Common myeloid progenitor, CD34-positive (primary cell): ENCODE measurements around the gene WDR36.

ENCODE experiments used
- CTCF ChIA-PET: fragments of 350-600 bp; sonication (Branson Sonifier 250); formaldehyde crosslinking; loops from one replicate; lab custom pipeline; 2021; ENCODE audit warnings: antibody characterized with exemption; lab: Charles Lee
- POLR2A ChIA-PET: fragments of 350-600 bp; sonication (Branson Sonifier 250); formaldehyde crosslinking; loops from one replicate; lab custom pipeline; 2021; ENCODE audit warnings: antibody characterized with exemption; lab: Charles Lee
- DNase-seq, 3 donors: peaks; one replicate each; pipeline versions ENCODE4 v3.0.0 to v3.0.0-alpha.2; 2013
- H3K27ac ChIP-seq, 2 experiments: 1 replicate in 1 of 2; 2 replicates in 1 of 2; pipeline ENCODE4 v1.7.0; 2013; ENCODE audit warnings: inconsistent platforms in 2 of 2, low read length in 2 of 2, mild to moderate bottlenecking in 2 of 2, low read depth in 1 of 2, moderate library complexity in 1 of 2; ENCODE audit not compliant: severe bottlenecking in 2 of 2, insufficient read depth in 1 of 2, poor library complexity in 1 of 2
- H3K27me3 ChIP-seq, 5 experiments: replicated peaks in 2 of 5; 1 replicate in 3 of 5; 2 replicates in 2 of 5; pipeline versions ENCODE4 v1.6.1 to v1.7.0; 2013; ENCODE audit warnings: low read length in 4 of 5, mild to moderate bottlenecking in 2 of 5, moderate library complexity in 2 of 5, inconsistent platforms in 1 of 5; ENCODE audit not compliant: insufficient read depth in 5 of 5, control insufficient read depth in 4 of 5
- H3K36me3 ChIP-seq, 4 experiments: 1 replicate in 2 of 4; 2 replicates in 2 of 4; pipeline versions ENCODE4 v1.6.1 to v1.7.0; 2013; ENCODE audit warnings: low read length in 3 of 4, control low read depth in 1 of 4, mild to moderate bottlenecking in 1 of 4; ENCODE audit not compliant: control insufficient read depth in 4 of 4, insufficient read depth in 4 of 4
- H3K4me1 ChIP-seq, 4 experiments: 1 replicate in 3 of 4; 2 replicates in 1 of 4; pipeline versions ENCODE4 v1.6.1 to v1.7.1; 2013; ENCODE audit warnings: low read length in 3 of 4, mild to moderate bottlenecking in 3 of 4, control low read depth in 1 of 4, inconsistent platforms in 1 of 4, moderate library complexity in 1 of 4; ENCODE audit not compliant: control insufficient read depth in 4 of 4, insufficient read depth in 4 of 4; ENCODE audit errors: control extremely low read depth in 1 of 4
- H3K4me3 ChIP-seq, 7 experiments: 1 replicate in 4 of 7; 2 replicates in 3 of 7; pipeline versions ENCODE4 v1.5.1 to v1.7.0; 2013; ENCODE audit warnings: mild to moderate bottlenecking in 7 of 7, low read length in 6 of 7, moderate library complexity in 6 of 7, inconsistent platforms in 2 of 7, low read depth in 2 of 7, control low read depth in 1 of 7; ENCODE audit not compliant: insufficient read depth in 4 of 7, control insufficient read depth in 1 of 7; ENCODE audit errors: extremely low read depth in 1 of 7
- H3K9me3 ChIP-seq, 5 experiments: 1 replicate in 4 of 5; 2 replicates in 1 of 5; pipeline versions ENCODE4 v1.6.1 to v1.7.1; 2013; ENCODE audit warnings: low read length in 4 of 5, mild to moderate bottlenecking in 2 of 5, inconsistent platforms in 1 of 5, low read depth in 1 of 5, moderate library complexity in 1 of 5; ENCODE audit not compliant: control insufficient read depth in 4 of 5, insufficient read depth in 2 of 5; ENCODE audit errors: control extremely low read depth in 1 of 5
- WGBS: methylation state at CpG from one replicate; pipeline ENCODE4 v1.1.5; 2013; ENCODE audit not compliant: insufficient coverage; 5-methylcytosine and 5-hydroxymethylcytosine counted together

Gene WDR36

GRCh38 chr5:111099058-111099778 lies 7.1 kb downstream of the WDR36 start:
- CTCF ChIA-PET, result no interaction called here
- no peak overlapping the region for H3K4me3 ChIP-seq
- H3K36me3 ChIP-seq, result peaks cover 21 to 58% (median 46%) of the 10 kb centered on the region in 4 experiments

GRCh38 chr5:111106320-111106948 lies 14.3 kb downstream of the WDR36 start:
- ChIA-PET CTCF (interaction anchor here (0.7 to 0.9 kb wide), 3 partner anchors 8 to 15 kb away, joined by 3 to 4 read pairs (median 3); no protein-coding TSS in a partner anchor), POLR2A (no interaction called here)
- Histone ChIP-seq H3K27ac (no peak overlapping the region), H3K4me3 (no peak overlapping the region), H3K9me3 (no peaks in the 10 kb centered on the region), H3K36me3 (peaks cover 23 to 84% (median 52%) of the 10 kb centered on the region in 4 experiments), H3K27me3 (no peaks in the 10 kb centered on the region), H3K4me1 (no peaks in the 10 kb centered on the region)
- no peak for DNase-seq
- no CpG with 5 or more reads among the region's 2 CpGs for WGBS

More at GRCh38 chr5:111099058-111099778, 7.1 kb downstream of the WDR36 start:
- POLR2A ChIA-PET, result no interaction called here
- no peak overlapping the region for H3K27ac ChIP-seq
- WGBS, result no CpG with 5 or more reads among the region's 1 CpG
- peaks cover 0 to 4% (median 2%) of the 10 kb centered on the region in 4 experiments for H3K4me1 ChIP-seq
- H3K9me3 ChIP-seq, result no peaks in the 10 kb centered on the region
- DNase-seq, result no peak
- no peaks in the 10 kb centered on the region for H3K27me3 ChIP-seq

GRCh38 chr5:111107371-111107770 lies 15.2 kb downstream of the WDR36 start:
- no peaks in the 10 kb centered on the region for H3K27me3 ChIP-seq
- no CpG with 5 or more reads among the region's 2 CpGs for WGBS
- ChIA-PET POLR2A (no interaction called here), CTCF (interaction anchor here (0.7 to 0.8 kb wide), 3 partner anchors 10 to 16 kb away, joined by 3 to 4 read pairs (median 4); no protein-coding TSS in a partner anchor)
- H3K4me3 ChIP-seq, result no peak overlapping the region
- H3K27ac ChIP-seq, result no peak overlapping the region
- H3K4me1 ChIP-seq, result no peaks in the 10 kb centered on the region
- peaks cover 20 to 86% (median 55%) of the 10 kb centered on the region in 4 experiments for H3K36me3 ChIP-seq
- no peak for DNase-seq
- no peaks in the 10 kb centered on the region for H3K9me3 ChIP-seq

GRCh38 chr5:111111956-111112355 lies 19.8 kb downstream of the WDR36 start:
- POLR2A ChIA-PET, result no interaction called here
- H3K4me3 ChIP-seq, result no peak overlapping the region
- DNase-seq, result no peak
- H3K27me3 ChIP-seq, result no peaks in the 10 kb centered on the region
- H3K9me3 ChIP-seq, result no peaks in the 10 kb centered on the region
- WGBS, result 94% methylated on average over 2 of the region's 3 CpGs
- no peak overlapping the region for H3K27ac ChIP-seq
- CTCF ChIA-PET, result no interaction called here
- H3K36me3 ChIP-seq, result peaks cover 7 to 66% (median 34%) of the 10 kb centered on the region in 4 experiments
- peaks cover 0 to 8% (median 1%) of the 10 kb centered on the region in 4 experiments for H3K4me1 ChIP-seq

- H3K9me3 ChIP-seq, result no peaks in the 10 kb centered on the region
- DNase-seq, result no peak
- ChIA-PET CTCF (interaction anchor here (0.7 to 1.5 kb wide), 3 partner anchors 8 to 20 kb away, joined by 3 to 5 read pairs (median 3); no protein-coding TSS in a partner anchor), POLR2A (no interaction called here)
- no peak overlapping the region for H3K4me3 ChIP-seq
- H3K4me1 ChIP-seq, result peaks cover 0 to 12% (median 1%) of the 10 kb centered on the region in 4 experiments
- 100% methylated on average over 1 of the region's 3 CpGs for WGBS
- no peak overlapping the region for H3K27ac ChIP-seq
- no peaks in the 10 kb centered on the region for H3K27me3 ChIP-seq
- H3K36me3 ChIP-seq, result peaks cover 7 to 67% (median 35%) of the 10 kb centered on the region in 4 experiments
Observed at GRCh38 chr5:111113678-111114077, 21.5 kb downstream of the WDR36 start.

GRCh38 chr5:111115229-111115628 lies 23.1 kb downstream of the WDR36 start:
- H3K9me3 ChIP-seq, result no peaks in the 10 kb centered on the region
- ChIA-PET CTCF (interaction anchor here (1.5 kb wide), 1 partner anchor 22 kb away, joined by 5 read pairs; no protein-coding TSS in a partner anchor), POLR2A (no interaction called here)
- no peak overlapping the region for H3K27ac ChIP-seq
- DNase-seq, result no peak
- no CpG with 5 or more reads among the region's 1 CpG for WGBS
- H3K4me1 ChIP-seq, result peaks cover 0 to 12% (median 1%) of the 10 kb centered on the region in 4 experiments
- no peak overlapping the region for H3K4me3 ChIP-seq
- H3K27me3 ChIP-seq, result no peaks in the 10 kb centered on the region
- peaks cover 7 to 62% (median 36%) of the 10 kb centered on the region in 4 experiments for H3K36me3 ChIP-seq

- CTCF ChIA-PET, result no interaction called here
- peak; percentile 6 to 65 (median 64) for DNase-seq
- Histone ChIP-seq H3K27me3 (no peaks in the 10 kb centered on the region), H3K4me3 (no peak overlapping the region), H3K36me3 (peaks cover 10 to 66% (median 35%) of the 10 kb centered on the region in 4 experiments), H3K27ac (no peak overlapping the region), H3K9me3 (no peaks in the 10 kb centered on the region), H3K4me1 (peaks cover 0 to 12% (median 1%) of the 10 kb centered on the region in 4 experiments)
- POLR2A ChIA-PET, result no interaction called here
- WGBS, result no CpG with 5 or more reads among the region's 1 CpG
Observed at GRCh38 chr5:111116550-111116949, 24.4 kb downstream of the WDR36 start.
